Measurements from ENCODE around the gene DAAM2. TPM values are rescaled to one million over a fixed set of nuclear protein-coding genes. Genes with fewer than 3 reads are reported as not detected.

Gene DAAM2
- total and polyA plus RNA-seq, 4 donors = 1.9 to 17.0 (median 4.4) TPM

- TF ChIP-seq RAD21 (IDR thresholded peaks at IDR 0.05) (no peak), YY1 (IDR thresholded peaks at IDR 0.05) (no peak), FOXA2 (IDR thresholded peaks at IDR 0.05) (no peak)
Measured at GRCh38 chr6:39932386-39932910, 140.3 kb downstream of the DAAM2 start (continued).

DNA sequence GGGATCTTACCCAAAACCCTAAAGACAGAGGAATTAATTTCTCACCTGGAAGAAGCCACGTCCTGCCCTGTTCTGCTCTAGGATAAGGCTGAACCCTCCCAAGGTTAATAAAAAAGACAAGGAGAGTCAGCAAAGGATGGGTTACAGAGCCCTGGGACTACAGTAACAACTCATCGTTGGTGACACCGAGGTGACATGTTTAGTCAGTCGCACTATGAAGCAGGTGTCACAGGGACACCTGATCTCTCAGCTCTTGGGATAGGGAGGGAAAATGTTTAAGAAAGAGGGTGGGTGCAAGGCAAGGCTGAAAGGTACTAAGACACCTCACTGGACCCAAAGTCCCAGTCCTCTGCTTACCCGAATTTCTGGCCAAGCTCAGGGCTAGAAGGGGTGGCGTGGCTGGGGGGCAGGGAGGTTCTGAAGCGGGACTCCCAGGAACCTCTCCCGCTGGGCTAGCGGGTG lies 141.5 kb downstream of the DAAM2 start:
- peak overlapping the region; percentile 76 to 85 for H3K27ac ChIP-seq (ENCODE audit: low read depth in 1 of 2, low read length in 2 of 2)
- H3K36me3 ChIP-seq (ENCODE audit: control insufficient read depth in 4 of 4, insufficient read depth in 3 of 4, low read depth in 1 of 4, low read length in 3 of 4) = no peaks in the 10 kb centered on the region
- no peak for TF ChIP-seq SP1 (IDR thresholded peaks at IDR 0.05)
- TF ChIP-seq CTCF (IDR thresholded peaks at IDR 0.05; ENCODE audit: low read depth, low read length, missing input control) = no peak
- TF ChIP-seq TAF1 (conservative IDR thresholded peaks at IDR 0.05) = no peak
- no peak for TF ChIP-seq RXRA (IDR thresholded peaks at IDR 0.05)
- TF ChIP-seq ATF3 (IDR thresholded peaks at IDR 0.05) = no peak
- no peaks in the 10 kb centered on the region for H3K9me3 ChIP-seq (ENCODE audit: control insufficient read depth in 4 of 4, low read length in 3 of 4)
- H3K27me3 ChIP-seq (ENCODE audit: control insufficient read depth in 4 of 4, insufficient read depth in 4 of 4, low read length in 3 of 4) = no peaks in the 10 kb centered on the region
- WGBS = 10% methylated on average over 9 of the region's 9 CpGs
- H3K4me3 ChIP-seq (ENCODE audit: low read depth in 1 of 3, low read length in 3 of 3) = peak overlapping the region; percentile 59 to 85 (median 84)
- peak overlapping the region; percentile 45 to 55 for H3K9ac ChIP-seq (ENCODE audit: low read depth in 1 of 2, low read length in 2 of 2)
- H3K4me1 ChIP-seq (ENCODE audit: control insufficient read depth in 4 of 4, insufficient read depth in 4 of 4, low read length in 3 of 4) = peaks cover 16 to 52% (median 36%) of the 10 kb centered on the region in 4 donors
- DNase-seq (ENCODE audit: low spot score) = no peak

DNA sequence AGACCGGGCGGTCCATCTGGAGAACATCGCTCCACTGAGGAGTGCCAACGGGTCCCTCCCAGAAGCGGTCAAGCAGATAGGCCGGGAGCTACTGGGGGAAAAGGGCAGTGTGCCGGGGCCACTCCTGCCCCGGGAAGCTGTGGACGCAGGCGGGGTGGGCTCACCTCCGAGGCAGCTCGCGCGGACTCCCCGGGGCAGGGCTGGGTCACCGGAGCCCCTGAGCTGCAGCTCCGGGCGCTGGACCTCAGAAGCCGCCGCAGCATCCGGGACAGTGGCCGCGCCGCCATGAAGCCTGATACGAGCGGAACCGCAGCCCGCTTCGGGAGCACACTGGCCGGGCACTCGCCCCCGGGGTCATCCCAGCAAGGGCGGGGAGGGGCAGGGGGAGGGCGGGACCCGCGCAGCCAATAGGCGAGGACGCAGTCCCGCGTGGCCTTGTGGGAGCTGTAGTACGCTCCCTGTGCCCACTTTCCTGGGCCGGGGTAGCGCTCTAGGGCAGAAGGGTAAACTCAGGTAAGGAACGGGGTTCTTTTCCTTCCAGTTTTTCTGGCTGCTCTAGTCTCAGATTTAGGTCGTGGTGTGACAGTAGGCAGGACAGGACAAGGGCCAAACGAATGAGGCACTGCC lies 142.1 kb downstream of the DAAM2 start, which contains the start of gene MOCS1:
TSS of gene MOCS1 (minus strand) at position 332 of the 627 bp plus-strand sequence. CDS start at position 287, 45 bp downstream.
- H3K36me3 ChIP-seq (ENCODE audit: control insufficient read depth in 4 of 4, insufficient read depth in 3 of 4, low read depth in 1 of 4, low read length in 3 of 4) = no peaks in the 10 kb centered on the region
- H3K4me3 ChIP-seq (ENCODE audit: low read depth in 1 of 3, low read length in 3 of 3) = peak within 1 kb of the TSS; percentile 59 to 85 (median 84)
- 2% methylated on average over 46 of the region's 46 CpGs for WGBS
- peak; percentile 68 for DNase-seq (ENCODE audit: low spot score)
- H3K27me3 ChIP-seq (ENCODE audit: control insufficient read depth in 4 of 4, insufficient read depth in 4 of 4, low read length in 3 of 4) = no peaks in the 10 kb centered on the region
- H3K4me1 ChIP-seq (ENCODE audit: control insufficient read depth in 4 of 4, insufficient read depth in 4 of 4, low read length in 3 of 4) = peaks cover 16 to 52% (median 39%) of the 10 kb centered on the region in 4 donors
- no peaks in the 10 kb centered on the region for H3K9me3 ChIP-seq (ENCODE audit: control insufficient read depth in 4 of 4, low read length in 3 of 4)
- peak within 1 kb of the TSS; percentile 45 to 55 for H3K9ac ChIP-seq (ENCODE audit: low read depth in 1 of 2, low read length in 2 of 2)
- H3K27ac ChIP-seq (ENCODE audit: low read depth in 1 of 2, low read length in 2 of 2) = peak within 1 kb of the TSS; percentile 76 to 85
- TF ChIP-seq, protein P1, sequence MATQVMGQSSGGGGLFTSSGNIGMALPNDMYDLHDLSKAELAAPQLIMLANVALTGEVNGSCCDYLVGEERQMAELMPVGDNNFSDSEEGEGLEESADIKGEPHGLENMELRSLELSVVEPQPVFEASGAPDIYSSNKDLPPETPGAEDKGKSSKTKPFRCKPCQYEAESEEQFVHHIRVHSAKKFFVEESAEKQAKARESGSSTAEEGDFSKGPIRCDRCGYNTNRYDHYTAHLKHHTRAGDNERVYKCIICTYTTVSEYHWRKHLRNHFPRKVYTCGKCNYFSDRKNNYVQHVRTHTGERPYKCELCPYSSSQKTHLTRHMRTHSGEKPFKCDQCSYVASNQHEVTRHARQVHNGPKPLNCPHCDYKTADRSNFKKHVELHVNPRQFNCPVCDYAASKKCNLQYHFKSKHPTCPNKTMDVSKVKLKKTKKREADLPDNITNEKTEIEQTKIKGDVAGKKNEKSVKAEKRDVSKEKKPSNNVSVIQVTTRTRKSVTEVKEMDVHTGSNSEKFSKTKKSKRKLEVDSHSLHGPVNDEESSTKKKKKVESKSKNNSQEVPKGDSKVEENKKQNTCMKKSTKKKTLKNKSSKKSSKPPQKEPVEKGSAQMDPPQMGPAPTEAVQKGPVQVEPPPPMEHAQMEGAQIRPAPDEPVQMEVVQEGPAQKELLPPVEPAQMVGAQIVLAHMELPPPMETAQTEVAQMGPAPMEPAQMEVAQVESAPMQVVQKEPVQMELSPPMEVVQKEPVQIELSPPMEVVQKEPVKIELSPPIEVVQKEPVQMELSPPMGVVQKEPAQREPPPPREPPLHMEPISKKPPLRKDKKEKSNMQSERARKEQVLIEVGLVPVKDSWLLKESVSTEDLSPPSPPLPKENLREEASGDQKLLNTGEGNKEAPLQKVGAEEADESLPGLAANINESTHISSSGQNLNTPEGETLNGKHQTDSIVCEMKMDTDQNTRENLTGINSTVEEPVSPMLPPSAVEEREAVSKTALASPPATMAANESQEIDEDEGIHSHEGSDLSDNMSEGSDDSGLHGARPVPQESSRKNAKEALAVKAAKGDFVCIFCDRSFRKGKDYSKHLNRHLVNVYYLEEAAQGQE (IDR thresholded peaks at IDR 0.05) = peak; percentile 82
- TF ChIP-seq RAD21 (IDR thresholded peaks at IDR 0.05) (peak; percentile 17 to 23), SP1 (IDR thresholded peaks at IDR 0.05) (peak; percentile 64), FOXA2 (IDR thresholded peaks at IDR 0.05) (no peak), CTCF (IDR thresholded peaks at IDR 0.05; ENCODE audit: low read depth, low read length, missing input control) (no peak), GABPA (IDR thresholded peaks at IDR 0.05 in 1 of 2, conservative IDR thresholded peaks at IDR 0.05 in 1 of 2) (no peak), HNF4A (conservative IDR thresholded peaks at IDR 0.05) (peak; percentile 41 to 49), RXRA (IDR thresholded peaks at IDR 0.05) (peak; percentile 64 to 77), EGR1 (IDR thresholded peaks at IDR 0.05; ENCODE audit: low read depth in 2 of 2) (no peak), TAF1 (conservative IDR thresholded peaks at IDR 0.05) (peak; percentile 57), NR2F2 (IDR thresholded peaks at IDR 0.05) (peak; percentile 59), YY1 (IDR thresholded peaks at IDR 0.05) (peak; percentile 94)
- TF ChIP-seq, protein P2, sequence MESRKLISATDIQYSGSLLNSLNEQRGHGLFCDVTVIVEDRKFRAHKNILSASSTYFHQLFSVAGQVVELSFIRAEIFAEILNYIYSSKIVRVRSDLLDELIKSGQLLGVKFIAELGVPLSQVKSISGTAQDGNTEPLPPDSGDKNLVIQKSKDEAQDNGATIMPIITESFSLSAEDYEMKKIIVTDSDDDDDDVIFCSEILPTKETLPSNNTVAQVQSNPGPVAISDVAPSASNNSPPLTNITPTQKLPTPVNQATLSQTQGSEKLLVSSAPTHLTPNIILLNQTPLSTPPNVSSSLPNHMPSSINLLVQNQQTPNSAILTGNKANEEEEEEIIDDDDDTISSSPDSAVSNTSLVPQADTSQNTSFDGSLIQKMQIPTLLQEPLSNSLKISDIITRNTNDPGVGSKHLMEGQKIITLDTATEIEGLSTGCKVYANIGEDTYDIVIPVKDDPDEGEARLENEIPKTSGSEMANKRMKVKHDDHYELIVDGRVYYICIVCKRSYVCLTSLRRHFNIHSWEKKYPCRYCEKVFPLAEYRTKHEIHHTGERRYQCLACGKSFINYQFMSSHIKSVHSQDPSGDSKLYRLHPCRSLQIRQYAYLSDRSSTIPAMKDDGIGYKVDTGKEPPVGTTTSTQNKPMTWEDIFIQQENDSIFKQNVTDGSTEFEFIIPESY (IDR thresholded peaks at IDR 0.05) = no peak

Measured in liver (tissue), 9 donors.